Ureter (tissue), 1 donor: ENCODE measurements around the gene PMF1. TPM values are rescaled to one million over a fixed set of nuclear protein-coding genes. Genes with fewer than 3 reads are reported as not detected.

ENCODE experiments used
- DNase-seq: peaks from one replicate; pipeline ENCODE4 v3.0.0-alpha.2; 2020; ENCODE audit warnings: low spot score
- total RNA-seq: library from RNA; stranded (reverse); gene quantifications from one replicate; pipeline ENCODE4 v1.2.4, GENCODE V29; 2023
- donor health status: DM: yes; HTN: yes; CAD: no.

PMF1 gene
- total RNA-seq, 1 donor from 2014 or later, result 59.3 TPM

GRCh38 chr1:156266051-156266450 is 53.2 kb downstream of the PMF1 start:
- DNase-seq, result no peak

GRCh38 chr1:156268336-156268735 is 55.5 kb downstream of the PMF1 start:
- DNase-seq, result no peak

GRCh38 chr1:156270314-156270713 is 57.5 kb downstream of the PMF1 start:
- no peak for DNase-seq

GRCh38 chr1:156276532-156276931 is 63.7 kb downstream of the PMF1 start:
- DNase-seq, result no peak

GRCh38 chr1:156276966-156277381 is 64.2 kb downstream of the PMF1 start:
- no peak for DNase-seq

GRCh38 chr1:156279837-156280236 is 67.0 kb downstream of the PMF1 start:
- DNase-seq, result no peak

GRCh38 chr1:156281281-156281680 is 68.5 kb downstream of the PMF1 start:
- DNase-seq, result no peak

- DNase-seq, result no peak
Observed at GRCh38 chr1:156281693-156282478, 69.1 kb downstream of the PMF1 start.

- DNase-seq, result peak; percentile 98
Observed at GRCh38 chr1:156282479-156283222, 69.8 kb downstream of the PMF1 start, which contains the start of gene SMG5. TSS of gene SMG5 (minus strand) at chr1:156282825. CDS start at chr1:156282680, 145 bp downstream.

- no peak for DNase-seq
Observed at GRCh38 chr1:156283521-156283920, 70.7 kb downstream of the PMF1 start.

- peak; percentile 62 for DNase-seq
Observed at GRCh38 chr1:156284112-156284511, 71.3 kb downstream of the PMF1 start, which contains the start of gene TMEM79. TSS of gene TMEM79 (plus strand) at chr1:156284325. CDS start at chr1:156285227, 902 bp downstream.

- DNase-seq, result no peak
Observed at GRCh38 chr1:156284757-156285156, 72.0 kb downstream of the PMF1 start.

GRCh38 chr1:156285437-156285836 is 72.6 kb downstream of the PMF1 start:
- DNase-seq, result no peak

GRCh38 chr1:156286061-156286460 is 73.3 kb downstream of the PMF1 start:
- no peak for DNase-seq

Other genes starting within 250 kb of the PMF1 start
- gene ARHGEF2, start 234.5 kb upstream of the PMF1 start, total RNA-seq, result 104 TPM
- 189 TPM for gene SSR2, start 192.1 kb upstream of the PMF1 start, total RNA-seq
- gene UBQLN4, start 159.2 kb upstream of the PMF1 start, total RNA-seq, result 40.0 TPM
- gene LAMTOR2, start 158.2 kb upstream of the PMF1 start, total RNA-seq, result 47.5 TPM
- 182 TPM for gene RAB25, start 151.8 kb upstream of the PMF1 start, total RNA-seq
- 1.2 TPM for gene MEX3A, start 130.5 kb upstream of the PMF1 start, total RNA-seq
- 444 TPM for gene LMNA, start 98.3 kb upstream of the PMF1 start, total RNA-seq
- gene SEMA4A, start 59.4 kb upstream of the PMF1 start, total RNA-seq, result 49.3 TPM
- gene SLC25A44, start 18.9 kb upstream of the PMF1 start, total RNA-seq, result 24.7 TPM
- gene BGLAP, start 29.2 kb downstream of the PMF1 start, total RNA-seq, result 2.2 TPM
- gene PAQR6, start 35.0 kb downstream of the PMF1 start, total RNA-seq, result 4.4 TPM
- gene SMG5, start 69.8 kb downstream of the PMF1 start, total RNA-seq, result 77.5 TPM
- 26.2 TPM for gene TMEM79, start 71.3 kb downstream of the PMF1 start, total RNA-seq
- gene GLMP, start 82.7 kb downstream of the PMF1 start, total RNA-seq, result 47.6 TPM
- not detected for gene VHLL, start 86.3 kb downstream of the PMF1 start, total RNA-seq
- 209 TPM for gene CCT3, start 125.3 kb downstream of the PMF1 start, total RNA-seq
- gene TSACC, start 125.5 kb downstream of the PMF1 start, total RNA-seq, result 2.2 TPM
- gene RHBG, start 156.2 kb downstream of the PMF1 start, total RNA-seq, result 2.8 TPM